GM12873 (cell line): ENCODE measurements around the gene ASH1L.

Experiments
- TF ChIP-seq, protein P1 (sequence below): IDR thresholded peaks from 2 replicates; pipeline ENCODE4 v1.5.1; 2012; ENCODE audit warnings: low read depth, mild to moderate bottlenecking, moderate library complexity, low read length, control low read depth; ENCODE audit not compliant: insufficient read depth; ENCODE audit errors: missing control alignments

Gene ASH1L

DNA sequence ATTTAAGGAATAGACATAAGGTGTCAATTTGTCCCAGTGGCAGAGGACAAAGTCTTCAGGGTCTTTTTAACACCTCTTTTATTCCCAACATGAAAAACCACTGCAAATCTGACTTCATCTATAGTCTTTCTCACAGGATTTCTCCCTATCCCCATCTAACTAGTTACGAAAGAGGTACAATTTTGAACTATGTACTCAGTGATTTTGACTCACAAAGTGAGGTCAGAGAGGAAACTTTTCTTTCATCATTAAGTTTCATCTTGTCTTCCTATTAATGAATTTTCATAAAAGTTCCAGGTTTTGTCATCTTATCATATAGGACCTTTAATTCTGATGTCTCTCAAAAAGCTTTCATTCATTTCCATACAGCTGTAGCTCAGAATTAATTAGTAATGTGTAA, 63.3 kb downstream of the ASH1L start:
- TF ChIP-seq, protein P1, sequence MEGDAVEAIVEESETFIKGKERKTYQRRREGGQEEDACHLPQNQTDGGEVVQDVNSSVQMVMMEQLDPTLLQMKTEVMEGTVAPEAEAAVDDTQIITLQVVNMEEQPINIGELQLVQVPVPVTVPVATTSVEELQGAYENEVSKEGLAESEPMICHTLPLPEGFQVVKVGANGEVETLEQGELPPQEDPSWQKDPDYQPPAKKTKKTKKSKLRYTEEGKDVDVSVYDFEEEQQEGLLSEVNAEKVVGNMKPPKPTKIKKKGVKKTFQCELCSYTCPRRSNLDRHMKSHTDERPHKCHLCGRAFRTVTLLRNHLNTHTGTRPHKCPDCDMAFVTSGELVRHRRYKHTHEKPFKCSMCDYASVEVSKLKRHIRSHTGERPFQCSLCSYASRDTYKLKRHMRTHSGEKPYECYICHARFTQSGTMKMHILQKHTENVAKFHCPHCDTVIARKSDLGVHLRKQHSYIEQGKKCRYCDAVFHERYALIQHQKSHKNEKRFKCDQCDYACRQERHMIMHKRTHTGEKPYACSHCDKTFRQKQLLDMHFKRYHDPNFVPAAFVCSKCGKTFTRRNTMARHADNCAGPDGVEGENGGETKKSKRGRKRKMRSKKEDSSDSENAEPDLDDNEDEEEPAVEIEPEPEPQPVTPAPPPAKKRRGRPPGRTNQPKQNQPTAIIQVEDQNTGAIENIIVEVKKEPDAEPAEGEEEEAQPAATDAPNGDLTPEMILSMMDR = no peak

DNA sequence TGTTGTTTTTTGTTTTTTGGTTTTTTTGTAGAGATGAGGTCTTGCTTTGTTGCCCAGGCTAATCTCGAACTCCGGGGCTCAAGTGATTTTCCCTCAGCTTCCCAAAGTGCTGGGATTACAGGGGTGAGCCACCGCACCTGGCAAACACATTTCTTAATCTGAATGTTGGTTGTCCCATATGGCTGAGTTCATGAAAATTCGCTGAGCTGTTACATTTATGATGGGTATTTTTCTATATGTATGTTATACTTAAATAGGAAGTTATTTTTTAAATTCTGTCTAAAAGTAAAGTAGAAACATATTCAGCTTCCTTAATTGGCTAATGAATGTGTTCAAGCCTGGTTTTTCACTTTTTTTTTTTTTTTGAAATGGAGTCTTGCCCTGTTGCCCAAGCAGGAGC, 75.1 kb downstream of the ASH1L start:
- TF ChIP-seq, protein P1 = no peak

DNA sequence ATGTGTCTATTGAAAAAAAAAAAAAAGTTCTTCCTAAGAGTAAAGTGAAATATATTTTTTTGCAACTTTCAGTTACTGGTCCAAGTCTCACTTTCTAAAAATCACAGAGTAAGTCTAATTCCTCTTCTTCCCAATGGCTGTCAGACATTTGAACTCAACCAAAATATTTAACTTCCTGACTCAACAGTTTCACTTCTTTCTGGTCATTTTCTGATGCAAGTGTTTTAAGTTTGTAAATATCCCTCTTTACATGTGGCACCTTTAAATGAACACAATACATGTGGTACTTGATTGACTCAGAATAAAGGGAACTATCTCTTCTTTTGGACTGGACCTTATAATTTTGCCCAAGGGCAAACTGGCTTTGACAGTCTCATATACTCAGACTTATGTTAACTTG, 76.7 kb downstream of the ASH1L start:
- TF ChIP-seq, protein P1 = no peak

DNA sequence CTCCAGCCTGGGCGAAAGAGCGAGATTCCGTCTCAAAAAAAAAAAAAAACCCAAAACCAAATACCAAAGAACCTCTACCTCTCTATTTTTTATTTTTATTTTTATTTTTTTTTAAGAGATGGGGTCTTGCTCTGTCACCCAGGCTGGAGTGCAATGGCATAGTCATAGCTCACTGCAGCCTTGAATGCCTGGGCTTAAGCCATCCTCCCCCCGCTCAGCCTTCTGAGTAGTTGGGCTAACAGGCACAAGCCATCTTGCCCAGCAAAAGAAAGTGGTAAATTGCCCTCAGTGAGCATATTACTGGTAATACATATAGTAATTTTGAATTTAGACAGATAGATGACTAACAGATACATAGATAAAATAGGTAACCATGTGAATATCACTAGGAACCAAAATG, 77.4 kb downstream of the ASH1L start:
- TF ChIP-seq, protein P1 = no peak

DNA sequence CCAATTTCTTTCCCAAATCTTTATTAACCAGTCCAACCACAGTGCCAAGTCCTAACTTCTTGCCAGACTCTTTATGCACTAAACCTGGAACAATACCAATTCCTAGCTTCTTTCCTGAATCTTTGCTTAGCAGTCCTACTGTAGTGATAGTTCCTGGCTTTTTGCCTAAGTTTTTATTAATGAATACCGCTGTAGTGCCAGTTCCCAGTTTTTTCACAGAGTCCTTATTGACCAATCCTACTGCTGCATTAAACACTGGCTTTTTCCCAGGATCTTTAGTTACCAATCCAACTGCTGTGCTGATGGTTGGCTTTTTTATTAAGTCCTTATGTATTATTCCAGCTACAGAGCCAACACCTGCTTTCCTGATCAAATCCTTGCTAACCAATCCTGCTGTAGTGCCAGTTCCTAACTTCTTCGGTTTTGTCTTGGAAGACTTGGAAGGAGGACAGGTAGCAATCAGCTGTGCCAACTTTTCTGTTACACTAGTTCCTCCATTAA, 80.8 kb downstream of the ASH1L start:
- TF ChIP-seq, protein P1 = no peak

DNA sequence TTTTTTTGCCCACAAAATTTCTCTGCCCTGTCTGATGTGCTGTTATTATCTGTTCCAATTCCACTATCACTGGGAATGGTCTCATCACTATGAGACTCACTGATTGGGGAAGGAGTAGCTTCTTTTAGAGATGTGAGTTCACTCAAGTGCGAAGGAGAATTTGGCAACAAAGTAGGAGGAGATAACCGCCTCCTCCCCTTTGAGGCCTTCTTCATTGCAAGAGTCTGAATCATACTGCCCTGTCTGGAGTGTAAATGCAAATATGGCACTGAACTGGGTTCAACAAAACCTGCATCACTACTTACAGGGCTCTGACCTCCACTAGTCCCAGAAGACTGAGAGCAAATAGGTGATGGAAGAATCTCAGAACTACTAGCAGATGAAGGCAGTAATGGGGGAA, 83.4 kb downstream of the ASH1L start:
- TF ChIP-seq, protein P1 = no peak

DNA sequence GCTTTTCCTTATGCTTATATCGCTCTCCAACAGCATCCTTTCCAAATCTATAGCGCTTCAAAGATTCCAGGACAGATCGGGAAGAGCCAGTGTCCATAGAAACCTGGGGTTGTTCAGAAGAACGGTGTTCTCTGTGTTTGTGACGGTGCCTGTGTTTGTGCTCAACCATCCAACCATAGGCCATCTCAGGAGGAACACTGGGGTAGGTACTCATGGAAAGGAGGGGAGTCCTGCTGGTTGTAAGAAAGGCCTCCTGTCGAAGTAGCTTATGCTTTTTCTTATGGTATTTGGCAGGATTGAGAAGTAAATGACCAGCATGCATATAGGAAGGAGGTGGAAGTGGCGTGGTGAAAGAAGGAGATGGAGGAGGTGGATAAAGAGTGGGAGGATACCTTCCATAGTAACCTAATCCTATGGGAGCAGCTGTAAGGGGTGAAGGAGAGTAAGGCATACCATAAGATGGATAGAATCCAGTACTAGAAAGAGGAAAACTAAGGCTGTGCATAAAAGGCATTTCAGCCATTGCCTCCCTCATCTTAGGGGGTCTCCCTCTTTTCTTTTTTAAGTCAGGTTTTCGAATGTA, 84.2 kb downstream of the ASH1L start:
- TF ChIP-seq, protein P1 = no peak

DNA sequence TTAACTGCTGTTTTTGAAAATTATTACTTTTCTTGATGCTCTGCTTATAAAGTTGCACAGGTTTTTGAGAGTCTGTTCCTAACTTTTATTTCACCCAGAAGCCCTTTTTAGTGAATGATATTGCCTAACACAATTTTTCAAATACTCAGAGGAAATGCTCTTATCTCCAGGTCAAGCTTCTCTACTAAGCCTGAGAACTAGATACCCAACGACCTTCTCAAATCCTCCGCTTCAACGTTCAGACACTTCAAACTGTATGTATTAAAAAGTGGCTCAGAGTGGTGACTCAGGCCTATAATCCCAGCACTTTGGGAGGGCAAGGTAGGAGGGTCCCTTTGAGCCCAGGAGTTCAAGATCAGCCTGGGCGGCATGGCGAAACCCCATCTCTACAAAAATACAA, 88.5 kb downstream of the ASH1L start:
- TF ChIP-seq, protein P1 = no peak
